Natural killer cell treated with Interleukin-12 subunit alpha and Interleukin-12 subunit beta and Interleukin-15 and Interleukin-18, amount 100 ng/mL, for 72 hours (primary cell): ENCODE measurements around the gene SLC16A4. TPM values are rescaled to one million over a fixed set of nuclear protein-coding genes. Genes with fewer than 3 reads are reported as not detected.

Experiments used
- ATAC-seq, 2 donors: fragments of 150-1000 bp; cut with Tn5 transposase in 1 of 2; sonication (Bioruptor Pico), chemical (Tn5 transposase) in 1 of 2; 2 replicates each; pipeline ENCODE4 v1.10.0; 2021
- DNase-seq: peaks from one replicate; pipeline ENCODE4 v3.0.0; 2022; ENCODE audit warnings: low spot score
- H3K27ac Mint-ChIP-seq, 2 donors: 1 replicate in 1 of 2; 2 replicates in 1 of 2; pipeline ENCODE4 v1.8.0; 2022; ENCODE audit warnings: mixed read lengths in 2 of 2, mild to moderate bottlenecking in 1 of 2, moderate library complexity in 1 of 2
- H3K27me3 Mint-ChIP-seq, 2 donors: 1 replicate in 1 of 2; 2 replicates in 1 of 2; pipeline ENCODE4 v1.8.0; 2022; ENCODE audit warnings: mixed read lengths in 2 of 2
- H3K36me3 Mint-ChIP-seq: one replicate; pipeline ENCODE4 v1.8.0; 2022; ENCODE audit warnings: mixed read lengths
- H3K4me1 Mint-ChIP-seq, 2 donors: 1 replicate in 1 of 2; 2 replicates in 1 of 2; pipeline ENCODE4 v1.8.0; 2022; ENCODE audit warnings: low read depth in 2 of 2, mixed read lengths in 2 of 2, mild to moderate bottlenecking in 1 of 2
- H3K4me3 Mint-ChIP-seq: one replicate; pipeline ENCODE4 v1.8.0; 2022; ENCODE audit warnings: mixed read lengths
- H3K9me3 Mint-ChIP-seq: 2 replicates; pipeline ENCODE4 v1.8.0; 2022; ENCODE audit warnings: mixed read lengths
- total RNA-seq, 2 donors: library from RNA; stranded (reverse); gene quantifications; one replicate each; pipeline ENCODE4 v1.2.3, GENCODE V29; 2022

Gene SLC16A4
- total RNA-seq, 2 donors from 2014 or later, result 0.48 TPM; not detected in 1

- ATAC-seq, result no peak
- Mint-ChIP-seq H3K27ac (no peak overlapping the region), H3K36me3 (peaks cover 5% of the 10 kb centered on the region), H3K9me3 (no peaks in the 10 kb centered on the region), H3K27me3 (no peaks in the 10 kb centered on the region), H3K4me3 (no peak overlapping the region), H3K4me1 (peaks cover 0 to 8% of the 10 kb centered on the region in 2 donors)
- no peak for DNase-seq
These were observed 26.6 kb downstream of the SLC16A4 start for GRCh38 chr1:110364221-110364620.

- DNase-seq (no peak), ATAC-seq (no peak)
- H3K36me3 Mint-ChIP-seq, result peaks cover 5% of the 10 kb centered on the region
- H3K27ac Mint-ChIP-seq, result no peak overlapping the region
- H3K27me3 Mint-ChIP-seq, result no peaks in the 10 kb centered on the region
- H3K4me3 Mint-ChIP-seq, result no peak overlapping the region
- H3K4me1 Mint-ChIP-seq, result peaks cover 0 to 8% of the 10 kb centered on the region in 2 donors
- no peaks in the 10 kb centered on the region for H3K9me3 Mint-ChIP-seq
These were observed 29.0 kb downstream of the SLC16A4 start for GRCh38 chr1:110361856-110362255.

DNA sequence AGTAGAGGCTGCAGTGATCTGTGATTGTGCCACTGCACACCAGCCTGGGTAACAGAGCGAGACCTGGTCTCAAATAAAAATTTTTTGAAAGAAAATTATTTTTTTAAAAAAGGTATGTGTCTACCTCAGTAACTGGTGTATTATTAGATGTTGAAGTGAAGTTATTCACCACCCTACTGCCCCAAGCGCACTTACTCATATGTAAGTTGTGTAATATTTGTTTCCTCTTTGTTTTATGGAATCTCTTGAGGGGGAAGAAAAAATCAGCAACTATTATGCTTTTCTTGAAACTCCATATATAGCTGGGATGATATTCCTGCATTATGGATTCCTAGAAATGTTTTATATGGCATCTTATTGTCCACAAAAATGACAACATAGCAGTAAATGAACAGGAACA lies 30.4 kb downstream of the SLC16A4 start:
- H3K27ac Mint-ChIP-seq, result no peak overlapping the region
- H3K36me3 Mint-ChIP-seq, result peaks cover 16% of the 10 kb centered on the region
- DNase-seq (no peak), ATAC-seq (no peak)
- no peaks in the 10 kb centered on the region for H3K27me3 Mint-ChIP-seq
- H3K4me1 Mint-ChIP-seq, result peaks cover 0 to 8% of the 10 kb centered on the region in 2 donors
- H3K9me3 Mint-ChIP-seq, result no peaks in the 10 kb centered on the region
- H3K4me3 Mint-ChIP-seq, result no peak overlapping the region

DNA sequence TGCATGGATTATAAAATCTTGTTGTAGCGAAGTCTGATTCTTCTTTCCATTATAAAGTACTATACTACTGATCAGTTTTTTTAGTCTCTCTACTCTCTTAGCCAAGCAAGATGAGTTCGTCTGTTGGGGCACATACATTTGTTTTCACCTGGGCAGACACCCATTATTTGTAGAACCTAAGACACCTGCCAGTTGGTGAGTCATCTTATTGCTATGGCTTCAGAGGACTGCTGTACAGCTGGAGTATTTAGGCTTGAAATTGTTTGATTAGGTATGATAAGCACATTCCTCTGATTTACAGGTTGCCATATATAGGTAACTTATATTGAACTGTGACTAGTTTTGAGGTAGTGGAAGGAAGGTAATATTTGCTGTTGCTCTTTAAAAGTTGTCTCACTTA lies 34.4 kb downstream of the SLC16A4 start:
- H3K36me3 Mint-ChIP-seq, result peaks cover 11% of the 10 kb centered on the region
- peaks cover 15 to 16% of the 10 kb centered on the region in 2 donors for H3K4me1 Mint-ChIP-seq
- no peaks in the 10 kb centered on the region for H3K9me3 Mint-ChIP-seq
- H3K27ac Mint-ChIP-seq, result no peak overlapping the region
- ATAC-seq (no peak), DNase-seq (no peak)
- no peaks in the 10 kb centered on the region for H3K27me3 Mint-ChIP-seq
- no peak overlapping the region for H3K4me3 Mint-ChIP-seq

GRCh38 chr1:110355321-110355720 lies 35.5 kb downstream of the SLC16A4 start:
- peaks cover 18 to 25% of the 10 kb centered on the region in 2 donors for H3K4me1 Mint-ChIP-seq
- H3K27ac Mint-ChIP-seq, result no peak overlapping the region
- no peak for DNase-seq
- H3K9me3 Mint-ChIP-seq, result no peaks in the 10 kb centered on the region
- ATAC-seq, result no peak
- H3K36me3 Mint-ChIP-seq, result peaks cover 11% of the 10 kb centered on the region
- no peaks in the 10 kb centered on the region for H3K27me3 Mint-ChIP-seq
- H3K4me3 Mint-ChIP-seq, result no peak overlapping the region

GRCh38 chr1:110350360-110350759 lies 40.5 kb downstream of the SLC16A4 start:
- ATAC-seq (peak in 1 of 2 donors; percentile 44), DNase-seq (no peak)
- Mint-ChIP-seq H3K4me3 (peak overlapping the region; percentile 27), H3K4me1 (peaks cover 51 to 68% of the 10 kb centered on the region in 2 donors), H3K27ac (no peak overlapping the region), H3K36me3 (peaks cover 30% of the 10 kb centered on the region), H3K9me3 (no peaks in the 10 kb centered on the region), H3K27me3 (no peaks in the 10 kb centered on the region)

DNA sequence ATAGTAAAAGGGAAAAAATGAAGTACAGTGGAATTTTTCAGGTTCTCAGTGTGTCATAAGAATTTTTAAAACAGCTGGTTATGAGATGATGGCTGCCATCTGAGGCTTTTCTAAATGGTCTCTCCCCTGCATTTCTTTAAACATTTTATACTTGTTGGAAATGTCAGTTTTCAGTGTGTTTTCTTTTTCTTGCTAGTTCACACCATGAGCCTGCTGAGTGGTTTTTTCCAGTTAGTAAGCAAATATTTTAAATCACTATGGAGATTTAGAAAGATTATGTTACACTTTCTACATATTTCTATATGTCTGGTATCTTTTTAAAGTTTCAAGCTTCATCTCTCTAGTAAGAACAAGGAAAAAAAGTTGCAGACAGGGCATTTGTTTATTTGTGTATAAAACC lies 42.1 kb downstream of the SLC16A4 start:
- DNase-seq (no peak), ATAC-seq (no peak)
- Mint-ChIP-seq H3K4me3 (peak overlapping the region; percentile 68), H3K9me3 (no peaks in the 10 kb centered on the region), H3K27me3 (no peaks in the 10 kb centered on the region), H3K4me1 (peaks cover 54 to 72% of the 10 kb centered on the region in 2 donors), H3K36me3 (peaks cover 38% of the 10 kb centered on the region), H3K27ac (peak overlapping the region; percentile 14 to 39)

GRCh38 chr1:110348050-110348449 lies 42.8 kb downstream of the SLC16A4 start:
- Mint-ChIP-seq H3K36me3 (peaks cover 46% of the 10 kb centered on the region), H3K27me3 (no peaks in the 10 kb centered on the region), H3K4me1 (peaks cover 54 to 73% of the 10 kb centered on the region in 2 donors), H3K4me3 (peak overlapping the region; percentile 68), H3K27ac (peak overlapping the region in 1 of 2 donors; percentile 39), H3K9me3 (no peaks in the 10 kb centered on the region)
- ATAC-seq (no peak), DNase-seq (no peak)

- Mint-ChIP-seq H3K27ac (peak overlapping the region; percentile 19 to 25), H3K36me3 (peaks cover 51% of the 10 kb centered on the region), H3K9me3 (no peaks in the 10 kb centered on the region), H3K4me3 (peak overlapping the region; percentile 68), H3K27me3 (no peaks in the 10 kb centered on the region), H3K4me1 (peaks cover 58 to 80% of the 10 kb centered on the region in 2 donors)
- ATAC-seq (no peak), DNase-seq (no peak)
These were observed 43.5 kb downstream of the SLC16A4 start for GRCh38 chr1:110347182-110347893.

DNA sequence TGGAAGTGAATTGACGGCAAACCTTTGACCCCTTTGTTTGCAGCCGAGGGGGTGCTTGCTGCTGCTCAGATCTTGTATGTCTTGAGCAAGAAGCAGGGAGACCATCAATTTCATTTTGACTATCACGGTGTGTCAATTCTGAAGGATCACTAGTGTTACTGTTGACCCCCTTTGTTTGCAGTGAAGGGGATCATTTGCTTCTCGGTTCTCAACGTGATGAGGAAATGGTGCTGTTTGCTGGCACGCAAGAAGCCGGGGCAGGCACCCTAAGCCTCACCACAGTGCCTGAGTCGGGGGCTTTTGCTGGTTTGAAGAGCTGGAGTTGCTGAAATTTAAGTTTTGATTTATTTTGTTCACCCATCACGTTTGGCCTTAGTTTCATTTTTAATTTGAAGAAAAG lies 44.1 kb downstream of the SLC16A4 start:
- Mint-ChIP-seq H3K4me1 (peaks cover 62 to 86% of the 10 kb centered on the region in 2 donors), H3K27ac (peak overlapping the region; percentile 19 to 25), H3K9me3 (no peaks in the 10 kb centered on the region), H3K4me3 (peak overlapping the region; percentile 68), H3K27me3 (no peaks in the 10 kb centered on the region), H3K36me3 (peaks cover 51% of the 10 kb centered on the region)
- ATAC-seq (peak in 1 of 2 donors; percentile 70), DNase-seq (no peak)

DNA sequence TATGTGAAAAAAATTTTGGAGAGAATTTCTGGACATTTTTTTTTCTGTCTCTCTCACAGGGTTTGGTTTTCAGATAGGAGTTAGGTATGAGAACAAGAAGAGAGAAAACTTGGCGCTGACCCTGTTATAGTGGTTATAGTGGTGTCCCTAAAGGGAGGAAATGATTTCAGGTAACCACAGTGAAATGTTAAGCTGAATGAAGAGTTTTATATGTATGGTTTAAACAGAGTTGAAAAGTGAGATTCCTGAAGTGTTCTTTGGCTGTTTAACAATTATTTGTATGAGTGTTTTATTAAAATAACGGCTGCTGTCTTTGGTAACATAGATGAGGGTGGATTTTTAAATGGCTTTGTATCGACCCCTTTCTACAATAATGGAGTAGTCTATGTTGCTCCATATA lies 45.3 kb downstream of the SLC16A4 start:
- peak in 1 of 2 donors; percentile 41 for ATAC-seq
- Mint-ChIP-seq H3K4me3 (peak overlapping the region; percentile 68), H3K9me3 (no peaks in the 10 kb centered on the region), H3K36me3 (peaks cover 51% of the 10 kb centered on the region), H3K4me1 (peaks cover 66 to 86% of the 10 kb centered on the region in 2 donors), H3K27me3 (no peaks in the 10 kb centered on the region), H3K27ac (peak overlapping the region; percentile 25 to 42)
- DNase-seq, result no peak

DNA sequence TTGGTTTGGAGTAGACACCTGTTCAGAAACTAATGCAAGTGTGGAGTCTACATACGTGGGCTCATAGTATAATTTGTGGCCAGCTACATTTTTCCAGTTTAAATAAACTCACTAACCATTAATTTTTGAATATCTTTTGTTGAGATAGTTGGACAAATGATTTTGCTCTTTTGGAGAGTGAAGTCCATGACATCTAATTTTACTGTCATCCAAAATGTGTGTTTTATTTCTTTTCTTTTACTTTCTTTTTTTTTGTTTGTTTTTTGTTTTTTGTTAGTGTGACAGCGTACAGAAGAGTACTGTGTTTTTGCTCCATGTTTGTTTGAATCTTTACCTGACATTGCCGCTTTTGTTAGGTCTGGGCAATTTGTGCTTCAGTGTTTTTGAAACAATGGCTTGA lies 46.7 kb downstream of the SLC16A4 start:
- peak overlapping the region; percentile 57 to 73 for H3K27ac Mint-ChIP-seq
- peaks cover 67 to 85% of the 10 kb centered on the region in 2 donors for H3K4me1 Mint-ChIP-seq
- no peaks in the 10 kb centered on the region for H3K9me3 Mint-ChIP-seq
- no peak for DNase-seq
- H3K27me3 Mint-ChIP-seq, result no peaks in the 10 kb centered on the region
- no peak for ATAC-seq
- H3K36me3 Mint-ChIP-seq, result peaks cover 56% of the 10 kb centered on the region
- H3K4me3 Mint-ChIP-seq, result no peak overlapping the region

- Mint-ChIP-seq H3K4me3 (no peak overlapping the region), H3K27me3 (no peaks in the 10 kb centered on the region), H3K36me3 (peaks cover 48% of the 10 kb centered on the region), H3K9me3 (no peaks in the 10 kb centered on the region), H3K4me1 (peaks cover 63 to 76% of the 10 kb centered on the region in 2 donors), H3K27ac (peak overlapping the region; percentile 57 to 73)
- DNase-seq, result no peak
- no peak for ATAC-seq
These were observed 47.6 kb downstream of the SLC16A4 start for GRCh38 chr1:110343249-110343648.

DNA sequence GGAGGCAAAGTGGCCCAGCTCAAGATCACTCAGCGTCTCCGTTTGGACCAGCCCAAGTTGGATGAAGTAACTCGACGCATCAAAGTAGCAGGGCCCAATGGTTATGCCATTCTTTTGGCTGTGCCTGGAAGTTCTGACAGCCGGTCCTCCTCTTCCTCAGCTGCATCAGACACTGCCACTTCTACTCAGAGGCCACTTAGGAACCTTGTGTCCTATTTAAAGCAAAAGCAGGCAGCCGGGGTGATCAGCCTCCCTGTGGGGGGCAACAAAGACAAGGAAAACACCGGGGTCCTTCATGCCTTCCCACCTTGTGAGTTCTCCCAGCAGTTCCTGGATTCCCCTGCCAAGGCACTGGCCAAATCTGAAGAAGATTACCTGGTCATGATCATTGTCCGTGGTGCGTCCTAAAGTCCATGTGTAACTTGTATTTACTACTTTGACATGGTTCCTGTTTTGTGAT lies 48.9 kb downstream of the SLC16A4 start:
- H3K9me3 Mint-ChIP-seq, result no peaks in the 10 kb centered on the region
- no peak for ATAC-seq
- H3K27me3 Mint-ChIP-seq, result no peaks in the 10 kb centered on the region
- H3K36me3 Mint-ChIP-seq, result peaks cover 39% of the 10 kb centered on the region
- DNase-seq, result no peak
- peaks cover 57 to 74% of the 10 kb centered on the region in 2 donors for H3K4me1 Mint-ChIP-seq
- peak overlapping the region; percentile 43 to 63 for H3K27ac Mint-ChIP-seq
- no peak overlapping the region for H3K4me3 Mint-ChIP-seq
